ENCODE data around the gene NCS1.

NCS1 gene

GRCh38 chr9:130215341-130216119 is 43.3 kb downstream of the NCS1 start:
- no peak for DNase-seq

DNA sequence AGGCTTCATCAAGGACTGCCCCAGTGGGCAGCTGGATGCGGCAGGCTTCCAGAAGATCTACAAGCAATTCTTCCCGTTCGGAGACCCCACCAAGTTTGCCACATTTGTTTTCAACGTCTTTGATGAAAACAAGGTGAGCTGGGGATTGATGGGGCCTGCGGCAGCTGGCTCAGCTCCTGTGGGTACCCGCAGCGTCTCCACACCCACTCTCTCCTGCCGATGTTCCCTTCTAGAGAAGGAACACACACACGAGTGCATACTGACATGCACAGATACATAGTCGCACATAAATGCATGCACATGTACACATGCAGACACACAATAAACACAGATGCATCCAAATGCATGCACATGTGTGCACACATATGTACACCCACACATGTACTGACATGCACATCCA is 45.6 kb downstream of the NCS1 start:
- no peak for DNase-seq

DNA sequence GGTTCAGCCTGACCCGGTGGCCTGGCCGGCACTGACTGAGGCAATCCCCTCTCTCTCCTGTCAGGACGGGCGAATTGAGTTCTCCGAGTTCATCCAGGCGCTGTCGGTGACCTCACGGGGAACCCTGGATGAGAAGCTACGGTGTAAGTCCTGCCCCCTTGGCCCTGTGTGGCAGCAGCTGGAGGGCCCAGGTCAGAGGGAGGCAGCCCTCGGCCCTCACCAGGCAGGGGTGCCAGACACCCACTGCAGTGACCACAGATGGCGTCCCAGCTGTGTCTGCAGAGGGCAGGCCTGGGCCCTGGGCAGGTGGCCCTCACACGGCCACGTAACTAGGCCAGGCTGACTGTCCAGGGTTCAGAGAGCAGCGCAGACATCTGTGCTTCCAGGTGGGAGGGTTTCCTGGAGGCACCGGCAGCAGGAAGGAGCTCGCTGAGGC is 47.5 kb downstream of the NCS1 start:
- DNase-seq: no peak

GRCh38 chr9:130220352-130220751 is 48.1 kb downstream of the NCS1 start:
- no peak for DNase-seq

GRCh38 chr9:130222833-130223232 is 50.6 kb downstream of the NCS1 start:
- no peak for DNase-seq

DNA sequence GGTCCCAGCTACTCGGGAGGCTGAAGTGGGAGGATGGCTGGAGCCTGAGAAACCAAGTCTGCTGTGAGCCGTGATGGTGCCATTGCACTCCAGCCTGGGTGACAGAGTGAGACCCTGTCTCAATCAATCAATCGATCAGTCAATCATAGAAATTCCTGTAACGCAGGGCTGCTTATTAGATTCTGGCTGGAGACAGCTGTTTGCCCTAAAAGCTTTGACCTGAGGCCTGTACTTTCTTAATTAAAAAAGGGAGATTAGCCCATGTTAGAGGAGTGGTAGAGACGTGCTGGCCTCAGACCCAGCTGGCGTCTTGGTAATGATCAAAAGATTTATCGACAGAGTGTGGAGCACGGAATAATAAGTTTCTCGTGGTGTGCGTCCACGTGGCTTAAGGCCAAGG is 52.9 kb downstream of the NCS1 start:
- no peak for DNase-seq

DNA sequence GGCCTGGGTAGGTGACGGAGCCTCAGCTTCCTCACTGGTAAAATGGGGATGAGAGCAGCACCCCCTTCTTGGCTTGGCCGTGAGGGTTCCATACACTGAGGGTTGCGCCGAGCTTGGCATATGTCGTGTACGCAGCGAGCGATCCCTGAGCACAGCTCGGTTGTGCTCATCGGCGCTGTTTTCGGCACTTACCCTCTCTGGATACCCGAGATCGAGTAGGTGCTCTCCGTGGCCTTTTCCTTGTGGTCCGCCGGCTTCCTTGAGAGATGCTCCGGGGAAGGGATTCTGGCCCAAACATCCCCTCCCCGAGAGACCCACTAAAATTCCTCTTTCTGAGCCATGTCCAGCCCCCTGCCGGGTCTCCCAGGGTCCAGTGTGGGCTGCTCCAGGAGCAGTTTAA is 53.4 kb downstream of the NCS1 start:
- DNase-seq: no peak

GRCh38 chr9:130226112-130226511 is 53.9 kb downstream of the NCS1 start:
- no peak for DNase-seq

DNA sequence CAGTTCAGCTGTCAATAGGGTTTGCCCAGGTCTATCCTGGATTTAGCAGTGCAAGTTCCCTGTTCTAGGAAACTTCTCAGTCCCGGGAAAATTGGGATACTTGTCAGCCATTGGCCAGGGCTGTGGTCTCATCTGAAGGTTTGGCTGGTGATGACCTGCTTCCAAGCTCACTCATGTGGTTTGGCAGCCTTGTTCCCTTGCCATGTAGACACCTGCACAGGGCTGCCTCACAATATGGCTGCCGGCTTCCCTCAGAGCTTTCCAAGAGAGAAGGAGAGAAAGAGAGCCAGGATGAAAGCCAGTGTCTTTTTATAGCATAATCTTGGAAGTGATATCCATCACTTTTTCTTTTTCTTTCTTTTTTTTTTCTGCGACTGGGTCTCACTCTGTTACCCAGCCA is 55.6 kb downstream of the NCS1 start:
- no peak for DNase-seq

GRCh38 chr9:130229759-130230158 is 57.6 kb downstream of the NCS1 start:
- DNase-seq: no peak

- DNase-seq: no peak
Observed at GRCh38 chr9:130230631-130231030, 58.4 kb downstream of the NCS1 start.

DNA sequence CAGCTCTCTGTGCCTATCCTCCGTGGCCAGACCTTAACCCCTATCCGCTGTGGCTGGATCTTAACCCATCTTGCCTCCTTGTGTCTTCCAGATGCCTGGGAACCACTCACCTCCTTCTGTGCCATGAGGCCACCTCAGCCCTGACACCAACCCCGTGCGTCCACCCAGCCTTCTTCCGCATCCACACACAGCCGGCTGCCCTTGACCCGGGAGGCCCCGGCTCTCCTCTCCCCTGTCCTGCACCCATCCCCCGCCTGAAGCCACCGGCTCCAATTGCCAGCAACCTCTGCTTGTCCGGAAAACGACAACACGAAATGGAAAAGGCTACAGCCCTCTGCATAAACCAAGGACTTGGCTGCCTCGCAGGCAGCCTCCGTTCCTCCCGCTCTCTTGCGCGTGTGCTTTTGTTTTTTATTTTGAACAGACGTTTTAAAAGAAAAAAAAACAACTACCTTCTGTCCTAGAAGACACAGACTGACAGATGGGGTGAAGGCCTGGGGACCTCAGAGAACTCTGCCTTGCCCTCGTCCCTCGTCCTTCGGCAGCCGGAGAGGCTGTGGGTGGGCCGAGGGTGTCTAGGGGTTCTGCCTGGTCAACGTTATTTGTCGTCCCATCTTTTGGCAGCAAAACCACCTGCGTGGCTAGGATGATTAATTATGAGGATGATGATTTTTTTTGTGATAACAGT is 60.8 kb downstream of the NCS1 start:
- DNase-seq: no peak

GRCh38 chr9:130233587-130233945 is 61.4 kb downstream of the NCS1 start:
- DNase-seq: no peak

- no peak for DNase-seq
Observed at GRCh38 chr9:130234340-130235260, 62.4 kb downstream of the NCS1 start.

DNA sequence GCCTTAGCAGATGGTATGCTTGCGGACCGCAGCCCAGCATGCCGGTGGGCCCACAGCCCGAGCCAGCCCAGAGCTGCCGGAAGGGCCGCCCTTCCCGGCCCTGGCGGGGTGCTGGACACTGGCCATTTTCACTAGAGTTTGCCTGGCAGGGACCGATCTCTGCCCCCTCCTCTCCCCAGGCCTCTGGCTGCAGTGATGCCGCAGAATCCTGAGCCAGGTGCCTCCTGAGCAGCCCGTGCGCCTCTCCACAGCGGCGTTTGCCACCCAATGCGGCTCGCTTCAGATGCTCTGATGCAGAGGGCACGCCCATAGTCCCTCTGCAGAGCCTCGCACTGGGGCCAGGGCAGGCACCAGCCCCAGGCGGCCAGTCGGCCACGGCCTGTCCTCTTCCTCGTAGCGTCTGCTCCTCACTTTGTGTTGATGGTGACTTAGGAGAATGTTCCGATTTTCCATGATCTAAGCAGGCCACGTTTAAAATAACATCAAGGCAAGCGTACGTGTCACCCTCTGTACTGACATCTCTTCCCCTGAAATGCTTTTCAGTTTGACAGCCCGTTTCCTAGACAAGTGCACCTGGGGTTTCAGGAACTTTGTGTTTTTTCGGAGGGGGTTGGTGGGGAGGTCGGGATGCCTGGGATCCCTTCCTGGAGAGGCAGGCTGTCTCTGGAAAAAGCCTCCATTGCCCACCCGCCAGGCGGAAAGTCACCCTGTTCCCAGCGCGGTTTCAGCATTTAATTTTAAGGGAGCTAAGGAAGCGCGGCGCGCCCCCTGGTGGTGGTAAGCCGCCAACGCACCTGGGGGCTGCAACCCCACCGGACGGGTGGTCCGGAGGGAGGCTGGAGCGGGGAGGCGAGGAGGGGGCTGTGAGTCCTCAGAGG is 63.6 kb downstream of the NCS1 start:
- DNase-seq: peak; percentile 68

GRCh38 chr9:130236436-130236985 is 64.3 kb downstream of the NCS1 start:
- no peak for DNase-seq

- no peak for DNase-seq
Observed at GRCh38 chr9:130237076-130237475, 64.9 kb downstream of the NCS1 start.

- DNase-seq: no peak
Observed at GRCh38 chr9:130237763-130238524, 65.7 kb downstream of the NCS1 start.

DNA sequence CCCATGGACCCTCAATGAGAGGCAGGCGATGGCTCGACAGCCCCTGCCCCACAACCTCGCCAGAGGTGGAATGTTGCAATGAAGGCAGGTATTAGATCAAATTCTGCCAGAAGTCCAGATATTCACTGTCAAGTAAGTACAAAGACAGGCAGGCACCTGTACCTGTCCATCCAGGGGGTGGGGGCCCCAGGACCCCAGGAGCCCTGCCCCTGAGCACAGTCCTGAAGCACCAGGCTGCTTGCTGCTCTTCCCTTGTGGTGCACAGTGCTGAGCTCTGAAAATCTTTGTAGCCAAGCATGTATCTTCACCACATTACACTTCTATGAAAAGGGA is 67.1 kb downstream of the NCS1 start:
- DNase-seq: no peak

DNA sequence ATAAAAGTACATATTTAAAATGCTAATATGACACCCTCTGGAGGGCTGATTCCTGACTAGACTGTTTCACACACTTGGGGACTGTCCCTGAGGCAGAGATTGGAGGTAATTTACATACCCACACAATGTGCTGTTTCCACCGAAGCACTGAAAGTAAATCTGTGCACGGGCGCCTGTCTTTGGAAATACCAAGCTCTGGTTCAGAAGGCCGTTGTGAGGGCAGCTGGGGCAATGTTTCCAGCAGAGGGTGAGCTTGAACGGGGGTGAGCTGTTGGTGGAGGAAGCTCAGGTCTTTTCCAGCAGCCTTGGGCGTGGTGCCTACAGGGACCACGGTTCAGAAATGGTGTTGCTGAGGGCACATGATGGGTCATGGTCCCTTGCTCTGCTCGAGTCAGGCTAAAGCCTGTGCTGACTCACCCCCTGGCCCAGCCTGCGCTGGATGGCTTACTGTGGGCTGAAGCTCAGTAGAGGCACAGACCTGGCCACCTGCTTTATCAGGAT is 67.6 kb downstream of the NCS1 start:
- DNase-seq: peak; percentile 17
